Transverse colon (tissue), 3 donors: ENCODE measurements around the gene BCAP29.

Experiments used
- EP300 ChIP-seq: sonication (generic); formaldehyde crosslinking; IDR thresholded peaks from one replicate; pipeline ENCODE4 v1.6.1; 2017; ENCODE audit warnings: antibody characterized with exemption, low read depth
- POLR2A ChIP-seq: fragments of 450-650 bp; IDR thresholded peaks from one replicate; pipeline ENCODE4 v1.6.1; 2016; ENCODE audit warnings: antibody characterized with exemption, mild to moderate bottlenecking, moderate library complexity
- TF ChIP-seq, protein P1 (sequence below), 5 experiments: fragments of 200-600 bp in 3 of 5; fragments of 450-650 bp in 2 of 5; sonication (generic) in 3 of 5; IDR thresholded peaks; 1 replicate in 2 of 5; 2 replicates in 3 of 5; pipeline ENCODE4 v1.5.1; 2016 to 2017; ENCODE audit warnings: antibody characterized with exemption in 5 of 5, inconsistent platforms in 3 of 5, mild to moderate bottlenecking in 2 of 5, moderate library complexity in 1 of 5

DNA sequence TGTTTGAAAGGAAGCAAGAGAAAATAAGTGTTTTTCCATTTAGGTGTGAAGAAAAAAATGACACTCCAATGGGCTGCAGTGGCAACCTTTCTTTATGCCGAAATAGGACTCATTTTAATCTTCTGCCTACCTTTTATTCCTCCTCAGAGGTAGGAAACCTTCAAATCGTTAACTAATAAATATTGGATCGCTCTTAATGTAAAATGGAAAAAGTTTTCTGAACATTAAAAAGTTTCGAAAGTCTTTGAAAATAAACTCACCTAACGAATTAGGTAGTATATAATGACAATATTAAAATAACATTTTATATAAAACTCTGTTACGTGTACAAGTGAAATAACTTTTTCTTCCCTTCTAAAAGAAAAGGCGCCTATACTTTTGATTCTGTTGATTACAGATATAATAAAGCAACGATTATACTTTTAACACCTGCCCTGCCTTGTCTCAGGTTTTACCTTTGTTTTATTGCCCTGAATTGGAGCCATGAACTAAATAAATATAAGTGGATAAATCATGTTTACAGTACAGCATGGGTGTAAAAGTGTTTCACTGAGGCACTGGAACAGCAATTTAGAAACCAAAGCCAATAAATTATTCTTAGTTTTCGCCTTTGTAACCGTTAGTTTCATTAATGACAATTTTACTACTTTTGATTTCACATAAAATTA, 804 bp downstream of the BCAP29 start:
- TF ChIP-seq EP300, result no peak
- TF ChIP-seq, protein P1, sequence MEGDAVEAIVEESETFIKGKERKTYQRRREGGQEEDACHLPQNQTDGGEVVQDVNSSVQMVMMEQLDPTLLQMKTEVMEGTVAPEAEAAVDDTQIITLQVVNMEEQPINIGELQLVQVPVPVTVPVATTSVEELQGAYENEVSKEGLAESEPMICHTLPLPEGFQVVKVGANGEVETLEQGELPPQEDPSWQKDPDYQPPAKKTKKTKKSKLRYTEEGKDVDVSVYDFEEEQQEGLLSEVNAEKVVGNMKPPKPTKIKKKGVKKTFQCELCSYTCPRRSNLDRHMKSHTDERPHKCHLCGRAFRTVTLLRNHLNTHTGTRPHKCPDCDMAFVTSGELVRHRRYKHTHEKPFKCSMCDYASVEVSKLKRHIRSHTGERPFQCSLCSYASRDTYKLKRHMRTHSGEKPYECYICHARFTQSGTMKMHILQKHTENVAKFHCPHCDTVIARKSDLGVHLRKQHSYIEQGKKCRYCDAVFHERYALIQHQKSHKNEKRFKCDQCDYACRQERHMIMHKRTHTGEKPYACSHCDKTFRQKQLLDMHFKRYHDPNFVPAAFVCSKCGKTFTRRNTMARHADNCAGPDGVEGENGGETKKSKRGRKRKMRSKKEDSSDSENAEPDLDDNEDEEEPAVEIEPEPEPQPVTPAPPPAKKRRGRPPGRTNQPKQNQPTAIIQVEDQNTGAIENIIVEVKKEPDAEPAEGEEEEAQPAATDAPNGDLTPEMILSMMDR (IDR thresholded peaks at IDR 0.05), result no peak
- TF ChIP-seq POLR2A, result no peak
